Measurements from ENCODE around the gene GBP4.

GRCh38 chr1:89175601-89176256 is 23.0 kb downstream of the GBP4 start, which contains the start of gene GBP7:
- TF ChIP-seq CTCF (IDR thresholded peaks at IDR 0.05; ENCODE audit: borderline replicate concordance, extremely low read depth, low read length, poor library complexity, severe bottlenecking) (no peak), EZH2 (IDR thresholded peaks at IDR 0.05; ENCODE audit: borderline replicate concordance, low read depth, low read length, severe bottlenecking) (no peak)
